Fibroblast of skin of scalp (primary cell): ENCODE data around the gene RSPH6A.
A peak's percentile ranks its signal among the peaks of the same experiment; 100 is the strongest.

Source experiments
- DNase-seq: peaks from one replicate; pipeline ENCODE4 v3.0.0-alpha.2; 2013

RSPH6A gene

DNA sequence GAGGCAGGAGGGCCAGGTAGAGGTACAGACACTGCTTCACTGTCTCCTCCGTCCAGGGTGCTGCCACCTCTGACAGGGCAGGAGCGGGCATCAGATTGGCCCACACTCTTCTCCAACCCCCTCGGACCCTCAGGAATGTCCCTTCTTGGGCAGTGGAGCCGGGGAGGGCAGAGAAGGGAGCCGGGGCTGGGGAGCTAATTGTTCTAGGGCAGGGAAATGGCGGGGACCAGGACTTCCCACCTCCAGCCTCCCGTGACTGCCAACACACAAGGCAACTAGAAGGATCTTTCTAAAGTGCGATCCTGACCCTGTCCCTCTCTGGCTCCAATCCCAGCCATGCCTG lies 10.1 kb upstream of the RSPH6A start:
- no peak for DNase-seq

- no peak for DNase-seq
Observed at GRCh38 chr19:45824531-45825262, 9.6 kb upstream of the RSPH6A start.

DNA sequence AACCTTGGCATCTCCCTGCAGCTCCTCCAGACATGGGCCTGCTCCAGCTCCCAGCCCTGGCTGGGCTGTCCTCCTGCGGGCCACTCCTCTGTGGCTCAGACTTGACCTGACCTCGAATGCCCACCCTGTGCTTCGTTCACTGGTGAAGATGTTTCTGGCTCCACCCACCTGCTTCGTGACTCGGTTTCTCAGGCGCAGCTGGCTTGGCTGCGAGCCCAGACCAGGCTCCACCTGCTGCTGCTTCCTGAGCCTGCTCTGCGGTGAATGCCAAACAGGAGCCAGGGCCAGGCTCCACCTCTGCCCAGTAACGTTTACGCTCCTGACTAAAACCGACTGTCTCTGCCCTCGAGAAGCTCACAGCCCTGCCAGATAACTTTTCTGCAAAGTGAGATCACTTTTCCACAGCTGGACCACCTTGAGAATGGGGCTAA lies 8.9 kb upstream of the RSPH6A start:
- DNase-seq, result no peak

DNA sequence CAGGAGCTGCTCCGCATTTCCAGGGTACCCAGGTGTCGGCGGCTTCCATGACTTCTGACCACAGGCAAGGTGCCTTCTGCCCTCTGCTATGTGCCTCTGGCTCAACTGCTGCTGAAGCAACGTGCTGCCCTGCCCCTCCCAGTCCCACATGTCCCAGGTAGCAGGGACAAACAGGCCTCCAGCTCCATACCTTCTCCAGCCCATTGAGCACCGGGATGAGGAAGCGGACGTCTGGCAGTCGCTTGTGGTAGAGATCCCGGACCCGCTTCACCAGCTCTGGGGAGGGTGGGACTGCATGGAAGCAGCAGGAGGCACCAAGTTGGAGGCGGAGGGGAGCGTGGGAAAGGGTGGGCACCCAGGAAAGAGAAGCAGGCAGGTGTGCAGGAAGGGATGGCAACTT lies 8.1 kb upstream of the RSPH6A start:
- DNase-seq, result no peak

GRCh38 chr19:45822716-45823115 lies 7.6 kb upstream of the RSPH6A start:
- DNase-seq, result no peak

- DNase-seq, result no peak
Observed at GRCh38 chr19:45821570-45821969, 6.5 kb upstream of the RSPH6A start.

- DNase-seq, result no peak
Observed at GRCh38 chr19:45821103-45821521, 6.0 kb upstream of the RSPH6A start.

GRCh38 chr19:45820413-45821102 lies 5.5 kb upstream of the RSPH6A start:
- no peak for DNase-seq

DNA sequence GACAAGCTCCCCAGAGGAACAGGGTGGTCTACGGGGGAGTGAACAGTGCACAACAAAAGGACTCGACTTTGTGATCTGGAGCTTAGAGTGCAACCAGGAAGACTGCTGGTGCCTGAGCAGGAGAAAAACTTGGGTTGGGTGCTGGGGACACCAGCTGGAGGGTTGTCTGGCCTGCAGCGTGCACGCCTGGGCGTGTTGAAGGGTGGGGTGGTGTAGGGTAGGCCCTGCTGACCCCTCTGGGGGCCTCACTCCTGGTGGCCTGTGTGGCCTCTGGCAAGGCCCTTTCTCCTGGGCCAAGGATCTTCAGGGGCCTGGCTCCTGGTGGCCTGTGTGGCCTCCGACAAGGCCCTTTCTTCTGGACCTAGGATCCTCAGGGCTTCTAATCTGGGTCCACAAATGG lies 4.7 kb upstream of the RSPH6A start:
- no peak for DNase-seq

DNA sequence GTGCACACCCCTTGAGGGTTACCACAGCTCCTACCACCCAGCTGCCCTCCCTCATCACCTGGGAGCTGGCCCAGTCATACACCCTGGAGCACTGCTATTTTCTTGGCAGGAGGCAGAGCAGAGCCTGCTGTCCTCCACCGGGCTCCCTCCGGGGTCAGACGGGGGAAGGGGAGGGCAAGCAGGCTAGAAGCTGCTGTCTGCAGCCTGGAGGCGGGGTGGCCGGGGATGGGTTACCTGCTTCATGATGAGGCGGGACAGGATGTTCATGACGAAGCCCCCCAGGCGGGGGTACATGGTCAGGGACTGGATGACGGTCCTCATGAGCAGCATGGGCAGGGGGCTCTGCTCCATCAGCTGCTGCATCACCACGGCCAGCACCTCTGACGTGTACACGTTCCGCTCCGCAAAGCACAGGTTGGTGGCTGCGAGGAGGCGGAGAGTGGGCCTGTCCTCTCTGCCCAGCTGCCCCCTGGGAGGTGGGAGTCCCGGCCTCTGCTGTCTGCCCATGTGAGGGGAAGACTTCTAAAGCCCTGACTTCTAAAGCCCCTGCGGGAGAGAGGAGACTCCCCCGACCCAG lies 2.7 kb upstream of the RSPH6A start:
- no peak for DNase-seq

- DNase-seq, result peak; percentile 94
Observed at GRCh38 chr19:45817010-45817724, 2.1 kb upstream of the RSPH6A start.

GRCh38 chr19:45816236-45817009 lies 1.3 kb upstream of the RSPH6A start:
- DNase-seq, result no peak

DNA sequence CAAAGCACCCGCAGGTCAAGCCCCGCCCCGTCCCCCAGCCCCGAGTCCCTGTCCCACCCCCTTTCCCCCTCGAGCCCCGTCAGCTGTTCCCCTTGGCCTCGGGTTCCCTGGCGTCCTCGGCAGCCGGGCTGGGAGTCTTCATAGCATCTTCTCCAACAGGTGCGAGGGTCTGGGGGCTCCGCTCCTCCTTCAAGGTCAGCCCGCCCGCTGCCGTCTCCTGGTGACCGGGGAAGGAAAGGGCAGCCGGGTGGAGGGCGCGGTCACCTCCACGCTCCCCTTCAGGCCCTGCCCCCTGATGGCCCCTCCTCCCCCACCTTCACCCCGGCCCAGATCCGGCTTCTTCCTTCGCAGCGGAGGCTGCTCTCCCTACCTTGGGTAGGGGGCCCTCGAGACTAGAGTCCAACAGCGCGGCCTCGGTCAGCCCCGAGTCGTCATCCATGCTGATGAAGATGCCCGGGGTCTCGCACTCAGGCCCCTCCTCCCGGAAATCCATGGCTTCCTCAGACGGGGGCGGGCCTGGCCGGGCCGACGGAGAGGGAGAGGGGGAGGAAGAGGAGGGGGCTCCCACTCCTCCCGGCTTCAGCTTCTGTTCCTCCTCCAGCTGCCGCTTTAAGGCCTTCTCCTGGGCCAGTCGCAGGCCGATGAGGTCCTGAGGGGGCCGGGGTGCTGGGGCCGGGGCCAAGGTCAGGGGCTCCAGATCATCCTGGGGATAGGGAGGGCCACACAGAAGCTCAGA lies 541 bp upstream of the RSPH6A start:
- DNase-seq, result no peak

GRCh38 chr19:45814166-45814780 lies 835 bp downstream of the RSPH6A start:
- DNase-seq, result no peak

- DNase-seq, result no peak
Observed at GRCh38 chr19:45812297-45812696, 2.8 kb downstream of the RSPH6A start.

- peak; percentile 79 for DNase-seq
Observed at GRCh38 chr19:45809643-45810159, 5.4 kb downstream of the RSPH6A start.

DNA sequence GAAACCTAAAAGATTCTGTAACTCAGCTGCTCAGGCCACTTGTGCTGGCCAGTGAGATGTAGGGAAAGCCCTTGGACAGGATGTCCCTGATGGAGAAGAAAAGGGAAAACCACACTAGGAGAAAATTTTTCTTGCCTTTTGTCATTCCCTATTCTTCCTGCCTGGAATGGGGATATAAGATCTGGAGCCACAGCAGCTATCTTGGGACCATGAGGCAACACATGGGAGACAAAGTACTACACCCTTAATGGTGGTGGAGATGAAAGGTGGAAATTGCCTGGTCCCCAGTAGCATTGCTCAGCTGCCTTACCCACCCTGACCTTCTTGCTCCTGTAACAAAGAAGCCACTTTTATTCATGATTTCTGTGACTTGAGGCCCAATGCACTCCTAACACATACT lies 9.4 kb downstream of the RSPH6A start:
- no peak for DNase-seq

DNA sequence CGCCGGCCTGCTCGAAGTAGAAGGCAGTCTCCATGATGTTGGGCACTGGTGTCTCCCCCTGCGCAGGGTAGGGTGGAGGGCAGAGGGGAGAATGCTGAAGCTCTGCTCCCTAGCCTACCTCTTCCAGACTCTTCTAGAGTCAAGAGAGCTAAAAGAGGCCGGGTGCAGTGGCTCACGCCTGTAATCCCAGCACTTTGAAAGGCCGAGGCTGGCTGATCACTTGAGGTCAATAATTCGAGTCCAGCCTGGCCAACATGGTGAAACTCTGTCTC lies 10.2 kb downstream of the RSPH6A start:
- DNase-seq, result no peak

DNA sequence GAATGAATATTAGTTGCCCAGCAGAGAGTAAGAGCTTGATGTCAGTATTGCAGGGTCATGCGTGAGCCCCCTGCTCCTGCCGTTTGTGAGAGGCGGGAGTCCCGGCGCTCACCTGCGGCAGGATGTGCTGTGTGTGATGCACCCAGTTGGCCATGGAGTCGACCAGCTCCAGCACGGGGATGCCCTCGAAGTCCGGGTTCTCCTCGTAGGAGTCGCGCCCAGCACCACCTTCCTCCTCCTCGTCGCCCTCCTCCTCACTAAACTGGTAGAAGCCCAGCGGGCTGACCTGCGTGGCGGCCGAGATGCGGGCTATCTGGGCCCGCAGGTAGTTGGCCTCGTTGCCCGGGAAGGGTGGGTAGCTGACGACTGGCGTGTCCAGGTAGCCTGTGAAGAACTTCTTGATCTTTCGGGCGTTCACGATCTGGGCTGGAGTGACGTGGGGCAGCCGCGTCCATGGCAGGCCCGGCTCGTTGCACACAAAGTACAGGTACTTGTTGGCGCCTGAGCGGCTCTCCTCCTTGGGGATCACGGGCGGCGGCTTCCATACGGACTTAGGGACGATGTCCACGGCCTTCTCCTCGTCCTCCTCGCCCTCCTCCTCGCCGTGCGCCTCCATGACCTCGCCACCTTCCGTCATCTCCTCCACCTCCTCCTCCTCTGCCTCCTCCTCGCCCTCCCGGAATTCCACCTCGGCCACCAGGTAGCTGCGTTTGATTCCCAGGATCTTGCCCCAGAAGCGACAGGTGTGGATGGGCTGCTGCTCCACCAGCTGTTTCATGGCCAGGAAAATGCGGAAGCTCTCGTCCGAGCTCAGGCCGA lies 10.8 kb downstream of the RSPH6A start:
- no peak for DNase-seq

DNA sequence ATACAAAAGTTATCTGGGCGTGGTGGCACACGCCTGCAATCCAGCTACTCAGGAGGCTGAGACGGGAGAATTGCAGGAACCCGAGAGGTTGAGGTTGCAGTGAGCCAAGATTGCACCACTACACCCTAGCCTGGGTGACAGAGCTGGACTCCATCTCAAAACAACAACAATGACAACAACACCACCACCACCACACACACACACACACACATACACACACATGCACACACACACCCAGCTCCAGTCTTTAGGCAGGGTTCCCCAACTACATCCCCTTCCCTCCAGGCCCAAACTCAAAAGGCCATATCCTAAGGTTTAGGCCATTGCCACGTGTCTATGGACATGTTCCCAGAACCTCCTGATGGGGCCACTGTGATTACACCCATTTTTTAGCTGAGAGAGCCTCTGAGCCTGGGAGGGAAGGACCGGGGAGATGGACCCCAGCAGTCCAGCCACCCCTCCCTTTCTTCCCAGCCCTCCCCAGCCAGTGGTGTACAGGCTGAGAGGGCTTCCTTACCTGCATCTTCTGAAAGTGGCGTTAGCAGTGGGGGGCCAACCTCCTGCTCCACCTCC lies 13.4 kb downstream of the RSPH6A start:
- no peak for DNase-seq
